Measurements from ENCODE around the gene CXCL14. TPM values are rescaled to one million over a fixed set of nuclear protein-coding genes. Genes with fewer than 3 reads are reported as not detected.

Gene CXCL14
- total RNA-seq, 1 experiment from 2014 or later = not detected

- no peak for TF ChIP-seq ZBTB33 (IDR thresholded peaks at IDR 0.05; ENCODE audit: extremely low read depth, insufficient replicate concordance, low read length)
- TF ChIP-seq RAD21 (IDR thresholded peaks at IDR 0.05; ENCODE audit: low read depth) = no peak
- TF ChIP-seq JUND (IDR thresholded peaks at IDR 0.05) = no peak
- no peak for TF ChIP-seq SIN3A (IDR thresholded peaks at IDR 0.05; ENCODE audit: low read depth)
- TF ChIP-seq MAX (IDR thresholded peaks at IDR 0.05) = no peak
- TF ChIP-seq ZFX (IDR thresholded peaks at IDR 0.05) = no peak
- TF ChIP-seq TCF7L2 (IDR thresholded peaks at IDR 0.05; ENCODE audit: borderline replicate concordance, extremely low read depth, insufficient read depth, insufficient read length) = no peak
- no peak for TF ChIP-seq SRF (IDR thresholded peaks at IDR 0.05; ENCODE audit: low read depth)
- no peak for TF ChIP-seq CTCF (IDR thresholded peaks at IDR 0.05 in 2 of 3, conservative IDR thresholded peaks at IDR 0.05 in 1 of 3; ENCODE audit: borderline replicate concordance in 1 of 3, insufficient read depth in 1 of 3, low read depth in 2 of 3, low read length in 2 of 3)
- ChIA-PET RAD21 (ENCODE audit: low non-redundant PET in 1 of 2, low total read pairs in 2 of 2, uncharacterized antibody in 2 of 2, unreplicated experiment in 2 of 2) (no interaction called here), CTCF (interaction anchor here (0.8 to 13.0 kb wide), 7 partner anchors 7 to 271 kb away, joined by 3 to 191 read pairs (median 5); no protein-coding TSS in a partner anchor), POLR2A (no interaction called here)
- no peaks in the 10 kb centered on the region for H4K20me1 ChIP-seq (ENCODE audit: insufficient read depth)
- intact Hi-C loops (cut with micrococcal nuclease) = no loop called here
- H3K9me2 ChIP-seq (ENCODE audit: insufficient read depth) = no peaks in the 10 kb centered on the region
- no peaks in the 10 kb centered on the region for H3K36me3 ChIP-seq (ENCODE audit: control insufficient read depth in 1 of 2, insufficient read depth in 2 of 2, low read length in 2 of 2)
- H3K4me3 ChIP-seq (replicated peaks in 1 of 2; ENCODE audit: low read depth in 1 of 2, low read length in 2 of 2) = no peak overlapping the region
- no peak overlapping the region for H3K27ac ChIP-seq (ENCODE audit: low read depth, low read length)
- peak overlapping the region; percentile 22 for H3K4me2 ChIP-seq (ENCODE audit: low read length)
- no peaks in the 10 kb centered on the region for H3K27me3 ChIP-seq (ENCODE audit: insufficient read depth, low read length)
- no peaks in the 10 kb centered on the region for H3K79me2 ChIP-seq (ENCODE audit: insufficient read depth, low read length)
- BruUV-seq (replicated peaks) = no TSS peak
- DNase-seq (ENCODE audit: low read depth, low spot score) (peak; percentile 38), ATAC-seq (peak; percentile 72)
- H3K9ac ChIP-seq (ENCODE audit: low read length) = no peak overlapping the region
- no peak overlapping the region for H2AFZ ChIP-seq (ENCODE audit: low read depth, low read length, poor library complexity, severe bottlenecking)
- H3K4me1 ChIP-seq (ENCODE audit: control insufficient read depth in 1 of 2, insufficient read depth in 2 of 2, low read length in 2 of 2) = peaks cover 0 to 5% of the 10 kb centered on the region in 2 experiments; a peak in 1 of 4 replicates
- H3K9me3 ChIP-seq (ENCODE audit: control insufficient read depth in 1 of 2, insufficient read depth in 1 of 2, low read depth in 1 of 2, low read length in 2 of 2) = no peaks in the 10 kb centered on the region
Observed at GRCh38 chr5:135559354-135559753, 19.4 kb downstream of the CXCL14 start.
